Liver (tissue), 9 donors: Measurements from ENCODE around the gene DDX1. TPM values are rescaled to one million over a fixed set of nuclear protein-coding genes. Genes with fewer than 3 reads are reported as not detected.

Source experiments
- DNase-seq: peaks from one replicate; pipeline ENCODE4 v3.0.0-alpha.2; 2017; ENCODE audit warnings: low spot score
- H3K27ac ChIP-seq, 2 donors: one replicate each; pipeline ENCODE4 v1.7.0; 2013; ENCODE audit warnings: inconsistent platforms in 2 of 2, low read length in 2 of 2, control low read depth in 1 of 2, low read depth in 1 of 2, mild to moderate bottlenecking in 1 of 2
- H3K27me3 ChIP-seq, 4 donors: one replicate each; pipeline versions ENCODE4 v1.6.1 to v1.7.0; 2013; ENCODE audit warnings: low read length in 3 of 4, inconsistent platforms in 1 of 4, mild to moderate bottlenecking in 1 of 4, moderate library complexity in 1 of 4; ENCODE audit not compliant: control insufficient read depth in 4 of 4, insufficient read depth in 4 of 4
- H3K36me3 ChIP-seq, 4 donors: one replicate each; pipeline versions ENCODE4 v1.6.1 to v1.7.0; 2013; ENCODE audit warnings: low read length in 3 of 4, mild to moderate bottlenecking in 3 of 4, low read depth in 1 of 4, moderate library complexity in 1 of 4; ENCODE audit not compliant: control insufficient read depth in 4 of 4, insufficient read depth in 3 of 4
- H3K4me1 ChIP-seq, 4 donors: one replicate each; pipeline versions ENCODE4 v1.6.1 to v1.7.0; 2013; ENCODE audit warnings: low read length in 3 of 4, mild to moderate bottlenecking in 3 of 4, moderate library complexity in 1 of 4; ENCODE audit not compliant: control insufficient read depth in 4 of 4, insufficient read depth in 4 of 4
- H3K4me3 ChIP-seq, 3 donors: one replicate each; pipeline versions ENCODE4 v1.6.1 to v1.7.0; 2013; ENCODE audit warnings: low read length in 3 of 3, control low read depth in 1 of 3, low read depth in 1 of 3, mild to moderate bottlenecking in 1 of 3
- H3K9ac ChIP-seq, 2 donors: one replicate each; pipeline ENCODE4 v1.7.0; 2013; ENCODE audit warnings: low read length in 2 of 2, mild to moderate bottlenecking in 2 of 2, moderate library complexity in 2 of 2, control low read depth in 1 of 2, low read depth in 1 of 2
- H3K9me3 ChIP-seq, 4 donors: one replicate each; pipeline versions ENCODE4 v1.6.1 to v1.7.0; 2013; ENCODE audit warnings: low read length in 3 of 4; ENCODE audit not compliant: control insufficient read depth in 4 of 4
- CTCF ChIP-seq: fragments of 150-350 bp; IDR thresholded peaks from 2 replicates; pipeline ENCODE4 v1.5.1; 2017; ENCODE audit warnings: improper control_type of control experiment, low read depth, low read length; ENCODE audit not compliant: missing input control
- EGR1 ChIP-seq, 2 donors: IDR thresholded peaks; 2 replicates each; pipeline ENCODE4 v1.6.1; 2016 to 2018; ENCODE audit warnings: antibody characterized with exemption in 2 of 2, low read depth in 2 of 2
- FOXA1 ChIP-seq: IDR thresholded peaks from 2 replicates; pipeline ENCODE4 v1.6.1; 2016; ENCODE audit warnings: antibody characterized with exemption
- FOXA2 ChIP-seq: IDR thresholded peaks from 2 replicates; pipeline ENCODE4 v1.6.1; 2016; ENCODE audit warnings: antibody characterized with exemption
- GABPA ChIP-seq, 2 donors: IDR thresholded peaks in 1 of 2; conservative IDR thresholded peaks in 1 of 2; 2 replicates each; pipeline ENCODE4 v1.6.1; 2016; ENCODE audit warnings: antibody characterized with exemption in 2 of 2, mild to moderate bottlenecking in 1 of 2, moderate library complexity in 1 of 2
- JUND ChIP-seq, 2 donors: IDR thresholded peaks; 2 replicates each; pipeline ENCODE4 v1.6.1; 2016; ENCODE audit warnings: antibody characterized with exemption in 2 of 2
- RAD21 ChIP-seq, 2 donors: IDR thresholded peaks; 2 replicates each; pipeline ENCODE4 v1.6.1; 2016; ENCODE audit warnings: antibody characterized with exemption in 2 of 2, mild to moderate bottlenecking in 2 of 2
- REST ChIP-seq: IDR thresholded peaks from 2 replicates; pipeline ENCODE4 v1.6.1; 2016; ENCODE audit warnings: antibody characterized with exemption, mild to moderate bottlenecking
- RXRA ChIP-seq, 2 donors: IDR thresholded peaks; 2 replicates each; pipeline ENCODE4 v1.6.1; 2017 to 2018; ENCODE audit warnings: antibody characterized with exemption in 2 of 2, mild to moderate bottlenecking in 1 of 2
- ZBTB33 ChIP-seq: IDR thresholded peaks from 2 replicates; pipeline ENCODE4 v1.6.1; 2016; ENCODE audit warnings: antibody characterized with exemption
- WGBS: extraction: QIAGEN DNeasy Blood & Tissue Kit; methylation state at CpG from one replicate; pipeline ENCODE4 v1.1.7; 2013; 5-methylcytosine and 5-hydroxymethylcytosine counted together
- polyA plus RNA-seq, 2 donors: library from polyadenylated mRNA; stranded (reverse) in 1 of 2; unstranded in 1 of 2; fragments of 200-250 nt in 1 of 2; fragments of >200 nt in 1 of 2; fragmentation: Nextera tagmentation in 1 of 2; extraction: Ambion mirVana in 1 of 2; gene quantifications; one replicate each; pipeline versions ENCODE4 v1.2.1 to v1.2.3, GENCODE V29; 2013 to 2015
- total RNA-seq, 2 donors: library from RNA; depleted of rRNA; stranded (reverse); fragments of >200 nt; gene quantifications; one replicate each; pipeline ENCODE4 v1.2.3, GENCODE V29; 2014
- donor health status: healthy.
- donor health status: healthy.
- donor health status: healthy.
- donor health status: healthy.
- donor health status: healthy.

The DDX1 gene
- total and polyA plus RNA-seq, 4 donors, result 31.7 to 43.9 (median 38.8) TPM

GRCh38 chr2:15599994-15600393 is 8.3 kb downstream of the DDX1 start:
- no peak overlapping the region for H3K4me3 ChIP-seq
- H3K9ac ChIP-seq, result no peak overlapping the region
- H3K9me3 ChIP-seq, result no peaks in the 10 kb centered on the region
- H3K36me3 ChIP-seq, result peaks cover 19 to 89% (median 85%) of the 10 kb centered on the region in 4 donors
- H3K27ac ChIP-seq, result no peak overlapping the region
- TF ChIP-seq ZBTB33, result no peak
- no peak for TF ChIP-seq RAD21 (IDR thresholded peaks at IDR 0.05)
- TF ChIP-seq GABPA (IDR thresholded peaks at IDR 0.05 in 1 of 2, conservative IDR thresholded peaks at IDR 0.05 in 1 of 2), result no peak
- no peak for TF ChIP-seq EGR1 (IDR thresholded peaks at IDR 0.05; ENCODE audit: low read depth in 2 of 2)
- TF ChIP-seq RXRA (IDR thresholded peaks at IDR 0.05), result no peak
- no peak for TF ChIP-seq REST
- TF ChIP-seq CTCF, result no peak
- no peak for TF ChIP-seq JUND (IDR thresholded peaks at IDR 0.05)
- no peaks in the 10 kb centered on the region for H3K27me3 ChIP-seq
- H3K4me1 ChIP-seq, result no peaks in the 10 kb centered on the region
- DNase-seq, result no peak
- WGBS, result 92% methylated on average over 1 of the region's 1 CpG

GRCh38 chr2:15601681-15602080 is 10.0 kb downstream of the DDX1 start:
- WGBS, result 92% methylated on average over 1 of the region's 1 CpG
- no peak overlapping the region for H3K27ac ChIP-seq
- H3K9me3 ChIP-seq, result no peaks in the 10 kb centered on the region
- TF ChIP-seq FOXA2, result no peak
- TF ChIP-seq FOXA1, result no peak
- TF ChIP-seq CTCF, result no peak
- no peaks in the 10 kb centered on the region for H3K27me3 ChIP-seq
- no peaks in the 10 kb centered on the region for H3K4me1 ChIP-seq
- H3K9ac ChIP-seq, result no peak overlapping the region
- H3K4me3 ChIP-seq, result no peak overlapping the region
- peaks cover 21 to 88% (median 87%) of the 10 kb centered on the region in 4 donors for H3K36me3 ChIP-seq
- no peak for DNase-seq
